Endothelial cell of hepatic sinusoid (primary cell): ENCODE measurements around the gene SPRY4.
"Not testable (repeated sequence)": the region's sequence is repeated elsewhere in the genome, so short reads cannot be mapped to it uniquely, and the experiment has no call there.

Experiments used
- in situ Hi-C: cut with HindIII; loops from 2 replicates; pipeline ENCODE4 v1.10.0; 2017; ENCODE audit warnings: low sequenced_read_pairs

Gene SPRY4

DNA sequence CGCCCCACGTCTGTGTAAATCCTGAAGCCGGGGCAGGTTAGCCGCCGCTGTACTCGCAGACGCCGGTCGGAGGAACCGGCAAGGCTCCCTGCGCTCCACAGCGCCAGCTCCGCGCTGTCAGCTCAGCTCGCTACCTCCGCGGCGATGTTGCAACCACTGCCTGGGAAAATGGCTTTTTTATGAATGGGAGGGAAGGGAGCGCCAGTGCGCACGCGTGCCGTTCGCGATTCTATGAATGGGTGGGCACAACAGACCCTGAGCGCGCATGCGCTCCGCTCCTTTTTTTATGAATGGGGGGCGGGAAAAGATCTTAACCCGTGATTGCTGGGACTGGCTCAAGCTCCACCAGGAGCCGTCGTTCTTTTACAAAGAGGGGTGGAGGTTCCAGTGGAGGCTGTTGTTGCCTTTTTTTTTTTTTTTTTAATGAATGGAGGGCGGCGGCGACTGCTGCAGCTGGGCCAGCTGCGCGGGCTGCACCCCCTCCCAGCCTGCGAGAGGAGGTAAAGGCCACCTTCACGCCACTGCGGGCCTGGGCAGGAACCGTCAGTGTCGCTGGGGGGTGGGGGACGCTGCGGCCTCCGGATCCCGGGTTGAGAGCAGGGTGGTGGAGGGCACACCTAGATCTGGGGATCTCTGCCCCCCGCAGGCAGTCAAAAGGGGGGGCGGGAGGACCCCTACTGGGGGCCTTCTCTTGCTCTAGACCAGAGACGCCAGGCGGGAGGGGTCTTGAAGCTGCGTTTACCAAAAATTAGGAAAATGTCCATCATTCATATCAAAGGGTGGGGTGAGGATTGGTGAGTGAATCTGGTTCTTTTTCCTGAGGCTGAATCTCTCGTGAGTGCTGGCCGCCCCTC is at the start of gene SPRY4:
Gene SPRY4 (minus strand): TSS at position 151 of the 854 bp plus-strand sequence. CDS start 9,913 bp downstream, outside the sequence.
- in situ Hi-C loops: no loop called here

GRCh38 chr5:142368529-142368928 is 43.7 kb upstream of the SPRY4 start:
- in situ Hi-C loops: loop anchor here (5.0 kb wide), 1 partner anchor 96 kb away; no protein-coding TSS in a partner anchor

GRCh38 chr5:142366007-142366406 is 41.2 kb upstream of the SPRY4 start:
- in situ Hi-C loops: loop anchor here (5.0 kb wide), 1 partner anchor 94 kb away; no protein-coding TSS in a partner anchor

DNA sequence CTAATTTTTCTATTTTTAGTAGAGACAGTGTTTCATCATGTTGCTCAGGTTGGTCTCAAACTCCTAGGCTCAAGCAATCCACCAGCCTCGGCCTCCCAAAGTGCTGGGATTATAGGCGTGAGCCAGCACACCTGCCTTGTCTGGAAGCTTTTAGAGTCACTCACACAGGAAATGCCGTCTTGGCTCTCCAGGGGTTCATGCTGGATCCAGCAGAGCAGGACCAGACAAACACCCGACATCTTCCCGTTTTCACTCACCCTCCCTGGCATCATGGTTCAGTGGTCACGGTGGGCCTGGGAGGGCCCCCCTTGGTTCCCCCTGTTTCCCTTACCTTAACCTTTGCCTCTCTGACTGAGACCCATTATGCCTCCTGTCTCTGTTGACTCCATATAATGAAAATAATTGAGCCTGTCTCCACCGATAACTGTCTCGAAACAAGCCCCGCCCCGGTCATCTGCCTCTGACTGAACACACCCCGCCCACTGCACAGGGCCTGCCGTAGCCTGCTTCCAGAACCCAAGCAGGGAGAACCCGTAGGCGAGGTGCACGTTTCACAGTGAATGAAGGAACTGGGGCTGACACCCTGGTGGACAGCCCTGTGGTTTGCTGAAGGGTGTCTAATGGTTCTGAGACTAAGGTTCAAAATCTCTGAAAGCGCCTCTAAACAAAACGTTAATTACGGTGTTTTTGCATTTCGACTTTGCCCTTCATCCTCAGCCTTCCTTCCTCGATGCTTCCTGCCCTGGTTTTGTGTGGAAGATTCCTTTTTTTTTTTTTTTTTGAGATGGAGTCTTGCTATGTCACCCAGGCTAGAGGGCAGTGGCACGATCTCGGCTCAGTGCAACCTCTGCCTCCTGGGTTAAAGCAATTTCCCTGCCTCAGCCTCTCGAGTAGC is 39.7 kb upstream of the SPRY4 start:
- in situ Hi-C loops: loop anchor here (5.0 kb wide), 3 partner anchors 68 to 183 kb away; no protein-coding TSS in a partner anchor

GRCh38 chr5:142363619-142363963 is 38.8 kb upstream of the SPRY4 start:
- in situ Hi-C loops: loop anchor here (5.0 kb wide), 2 partner anchors 69 to 184 kb away; no protein-coding TSS in a partner anchor

- in situ Hi-C loops: loop anchor here (5.0 kb wide), 2 partner anchors 70 to 185 kb away; no protein-coding TSS in a partner anchor
Measured at GRCh38 chr5:142362193-142362592, 37.4 kb upstream of the SPRY4 start.

DNA sequence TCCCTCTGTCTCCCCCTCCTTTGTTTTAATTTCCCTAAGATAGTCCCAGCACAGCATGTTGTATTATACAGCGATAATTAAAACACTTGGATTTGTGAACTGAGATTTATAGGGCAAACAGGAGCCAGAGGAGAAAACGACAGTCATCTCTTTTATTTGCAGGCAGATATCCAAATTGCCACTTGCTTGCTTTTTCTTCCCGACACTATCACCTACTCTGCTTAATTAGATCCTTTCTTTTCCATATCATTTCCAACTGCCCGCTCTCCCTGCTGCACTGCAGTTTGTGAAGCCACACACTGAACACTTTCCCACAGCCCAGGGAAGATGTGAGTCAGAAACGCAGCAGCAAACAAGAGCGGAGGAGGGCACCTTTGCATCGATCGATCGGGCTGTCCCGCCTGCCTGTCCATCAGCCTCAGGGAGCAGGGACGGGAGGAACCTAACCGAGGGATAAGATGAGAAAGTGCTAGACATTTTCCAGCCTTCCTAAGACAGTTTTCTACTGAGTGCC is 35.8 kb upstream of the SPRY4 start:
- in situ Hi-C loops: loop anchor here (5.0 kb wide), 2 partner anchors 72 to 187 kb away; no protein-coding TSS in a partner anchor

GRCh38 chr5:142360051-142360498 is 35.3 kb upstream of the SPRY4 start:
- in situ Hi-C loops: loop anchor here (5.0 kb wide), 2 partner anchors 72 to 187 kb away; no protein-coding TSS in a partner anchor

GRCh38 chr5:142358648-142359047 is 33.8 kb upstream of the SPRY4 start:
- in situ Hi-C loops: no loop called here

- in situ Hi-C loops: no loop called here
Measured at GRCh38 chr5:142358121-142358520, 33.3 kb upstream of the SPRY4 start.

DNA sequence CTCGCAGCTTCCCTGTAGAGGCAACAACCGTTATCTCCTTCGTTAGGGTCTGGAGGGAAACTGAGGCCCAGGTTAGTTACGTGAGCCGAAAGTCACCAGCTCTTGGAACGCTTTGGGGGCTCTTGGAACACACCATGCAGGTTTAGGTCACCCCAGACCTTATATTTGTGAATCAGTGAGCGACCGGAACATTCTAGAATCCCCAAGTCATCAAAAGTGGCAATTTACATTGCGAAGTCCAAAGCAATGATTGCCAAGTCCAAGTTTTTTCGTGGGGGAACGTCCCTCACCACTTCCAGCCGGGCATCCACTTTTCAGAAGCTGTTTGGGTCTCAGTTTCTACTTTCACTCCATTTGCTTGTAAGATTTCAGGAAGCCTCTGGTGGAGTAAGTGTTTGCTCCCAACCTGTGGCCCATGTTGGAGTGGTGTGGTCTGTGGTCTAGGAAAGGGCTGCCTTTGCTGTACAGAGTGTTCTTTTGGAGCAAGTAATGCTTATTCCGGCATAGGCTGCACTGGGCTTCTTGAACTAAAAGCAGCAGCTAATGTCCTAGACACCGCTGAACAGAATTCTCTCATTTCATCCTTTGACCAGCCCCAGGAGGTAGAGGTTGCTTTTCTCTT is 32.8 kb upstream of the SPRY4 start:
- in situ Hi-C loops: no loop called here

DNA sequence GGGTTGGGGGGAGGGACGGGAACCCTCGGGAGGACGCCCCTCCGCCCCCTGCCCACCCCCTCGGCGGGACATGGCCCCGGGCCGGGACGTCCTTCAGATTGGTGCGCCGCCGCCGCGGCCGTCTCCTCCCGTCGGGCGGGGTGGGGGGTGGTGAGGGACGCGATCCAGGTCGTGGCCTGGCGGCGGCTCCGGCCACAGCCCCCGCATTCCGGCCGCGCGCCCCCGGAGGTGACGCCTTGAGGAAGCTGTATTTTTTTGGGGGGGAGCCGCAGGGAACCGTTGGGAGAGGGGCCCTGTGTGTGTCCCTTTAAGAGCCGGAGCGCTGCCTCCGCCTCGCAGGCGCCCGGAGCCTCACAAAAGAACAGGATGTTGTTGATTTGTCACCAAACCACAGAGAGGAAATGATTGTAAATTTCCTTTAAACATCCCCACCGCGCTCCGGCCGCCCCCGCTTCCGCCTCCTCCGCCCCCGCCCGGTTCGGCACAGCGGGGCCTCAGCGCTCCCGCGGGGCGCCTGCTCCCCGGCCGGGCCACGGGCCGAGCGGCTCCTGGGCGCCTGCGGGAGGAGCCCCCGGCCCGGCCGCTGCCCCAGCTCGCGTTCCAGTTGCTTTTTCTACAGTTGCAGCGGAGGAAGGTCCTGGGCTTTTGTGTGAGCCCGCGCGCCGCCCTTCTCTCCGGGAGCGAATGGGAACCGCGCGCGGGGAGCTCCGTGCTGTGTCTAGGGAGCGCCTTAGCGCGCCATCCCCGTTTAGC is 32.1 kb upstream of the SPRY4 start:
- in situ Hi-C loops: no loop called here

- in situ Hi-C loops: no loop called here
Measured at GRCh38 chr5:142356349-142356715, 31.5 kb upstream of the SPRY4 start.

DNA sequence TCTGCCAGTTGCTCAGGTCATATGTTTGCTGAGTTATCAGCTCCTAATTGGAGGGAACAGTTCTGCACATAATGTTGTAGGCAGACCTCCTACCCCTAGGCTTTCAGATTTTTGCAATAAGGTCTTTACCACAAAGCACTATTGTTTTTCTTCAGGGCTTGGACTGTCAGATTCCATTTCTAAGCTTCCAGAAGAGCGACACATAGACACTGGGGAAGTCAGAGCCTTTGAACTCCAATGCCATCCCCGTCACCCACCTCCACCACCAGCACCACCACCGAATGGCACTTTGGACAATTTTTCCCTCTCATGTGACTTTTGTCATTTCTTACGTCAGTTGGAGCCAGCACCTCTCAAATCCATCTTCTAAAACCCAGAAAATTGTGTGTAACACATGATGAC is 28.3 kb upstream of the SPRY4 start:
- in situ Hi-C loops: no loop called here

GRCh38 chr5:142350021-142350420 is 25.2 kb upstream of the SPRY4 start:
- in situ Hi-C loops: no loop called here

DNA sequence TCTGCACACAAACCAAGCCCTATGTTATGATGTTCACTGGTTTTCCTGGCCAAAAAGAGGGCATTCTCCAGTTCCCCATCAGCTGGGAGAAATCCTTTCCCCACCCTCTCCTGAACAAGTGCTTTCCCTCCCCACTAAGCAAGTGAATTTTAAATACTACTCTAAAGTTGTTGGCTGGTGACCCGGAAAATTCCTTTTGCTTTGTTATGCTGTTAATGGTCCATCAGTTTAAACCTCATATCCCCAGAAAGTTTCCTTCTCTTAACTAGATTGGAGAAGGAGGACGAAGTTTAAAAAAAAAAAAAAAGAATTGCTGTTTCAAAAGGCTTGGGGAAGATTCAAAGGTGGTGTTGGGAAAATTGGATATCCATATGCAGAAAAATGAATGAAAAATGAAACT is 21.9 kb upstream of the SPRY4 start:
- in situ Hi-C loops: no loop called here

- in situ Hi-C loops: not testable (repeated sequence)
Measured at GRCh38 chr5:142344915-142345314, 20.1 kb upstream of the SPRY4 start.

DNA sequence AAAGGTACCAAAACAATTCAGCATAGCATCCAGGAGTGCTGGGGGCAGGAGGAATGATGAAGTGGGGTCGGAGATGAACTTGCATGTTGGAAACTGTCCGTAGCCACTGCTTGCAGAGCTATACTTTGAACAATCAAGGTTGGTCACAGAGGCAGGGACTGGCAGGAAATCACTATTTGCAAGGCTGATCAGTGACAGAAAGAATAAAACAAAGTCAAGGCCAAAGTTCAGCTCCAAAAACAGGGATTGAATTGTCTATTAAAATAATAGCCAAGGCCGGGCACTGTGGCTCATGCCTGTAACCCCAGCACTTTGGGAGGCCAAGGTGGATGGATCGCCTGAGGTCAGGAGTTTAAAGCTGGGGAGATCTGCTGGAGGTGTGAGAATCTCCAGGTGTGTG is 18.7 kb upstream of the SPRY4 start:
- in situ Hi-C loops: no loop called here

DNA sequence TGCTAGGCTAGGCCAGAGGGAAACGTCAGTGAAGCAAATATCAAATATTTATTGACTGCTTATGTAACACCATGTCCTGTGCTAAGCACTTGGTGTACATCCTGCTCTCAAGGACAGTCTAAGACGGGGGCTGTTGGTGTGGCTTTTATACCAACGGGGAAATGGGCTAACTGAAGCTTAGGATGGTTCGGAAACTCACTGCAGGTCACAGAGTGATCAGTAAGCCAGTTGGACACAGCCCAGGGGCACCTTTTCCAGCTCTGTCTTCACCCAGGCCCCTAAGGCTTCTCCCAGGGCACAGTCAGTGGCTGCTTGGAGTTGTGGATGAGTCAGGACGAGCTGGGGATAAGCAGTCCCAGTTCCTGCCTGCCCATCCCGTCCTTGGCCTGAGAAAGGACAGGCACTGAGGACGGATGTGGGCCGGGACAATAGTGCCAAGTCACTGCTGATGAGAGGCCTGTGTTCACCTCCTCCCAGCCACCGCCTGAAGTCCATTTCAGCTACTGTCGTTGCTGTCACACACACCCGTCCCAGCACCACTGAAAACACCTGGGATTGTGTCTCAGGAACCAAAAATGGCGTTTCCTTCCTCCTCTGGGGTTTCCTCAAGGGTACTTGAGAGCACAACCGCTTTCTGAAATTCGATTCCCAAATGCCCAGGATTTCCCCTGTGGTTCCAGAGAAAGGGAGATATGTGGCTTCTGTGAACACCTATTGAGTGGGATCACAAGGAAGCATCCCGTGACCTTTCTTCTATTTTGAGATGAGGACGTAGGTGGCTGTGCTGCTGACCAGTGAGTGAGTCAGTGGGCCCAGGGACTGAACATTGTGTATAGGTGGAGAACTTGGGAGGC is 17.5 kb upstream of the SPRY4 start:
- in situ Hi-C loops: no loop called here
